Measurements from ENCODE around the gene DENND4B.

Gene DENND4B

DNA sequence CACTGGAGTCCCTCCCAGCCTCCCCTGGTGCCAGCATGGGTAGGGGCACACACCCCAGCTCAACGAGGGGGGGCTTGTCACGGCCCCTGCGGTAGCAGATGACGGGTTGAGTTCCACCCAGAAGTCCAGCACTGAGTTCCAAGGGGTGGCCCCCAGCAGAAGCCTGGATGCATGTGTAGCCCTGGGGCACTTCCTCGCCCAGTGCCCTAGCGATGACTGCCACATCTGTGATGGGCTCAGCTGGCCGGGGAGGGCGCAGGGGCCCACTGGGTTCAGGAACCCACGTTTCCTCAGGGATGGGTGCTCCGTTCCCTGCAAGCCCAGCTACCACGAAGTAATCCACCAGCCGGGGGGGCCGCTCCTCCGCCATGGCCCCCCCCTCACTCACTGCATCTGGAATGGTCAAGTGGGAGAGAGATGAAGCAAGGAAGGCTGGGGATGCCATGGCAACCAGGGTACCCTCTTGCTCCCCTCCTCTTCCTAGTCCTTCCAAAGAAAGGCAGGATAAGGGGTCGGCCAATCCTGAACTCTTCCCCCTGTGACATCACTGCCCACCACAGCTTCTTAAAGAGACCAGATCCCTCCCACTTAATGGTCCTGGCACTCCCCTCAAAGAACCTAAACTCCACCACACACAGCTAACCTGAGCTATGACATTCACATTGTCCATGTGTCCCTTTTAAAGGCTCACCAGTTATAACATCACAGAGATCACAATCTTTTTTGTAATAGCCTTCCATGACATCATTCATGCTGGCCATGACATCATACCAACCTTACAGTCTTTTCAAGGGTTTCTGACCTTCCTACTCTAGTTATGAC, 2.3 kb downstream of the DENND4B start:
- DNase-seq = no peak

DNA sequence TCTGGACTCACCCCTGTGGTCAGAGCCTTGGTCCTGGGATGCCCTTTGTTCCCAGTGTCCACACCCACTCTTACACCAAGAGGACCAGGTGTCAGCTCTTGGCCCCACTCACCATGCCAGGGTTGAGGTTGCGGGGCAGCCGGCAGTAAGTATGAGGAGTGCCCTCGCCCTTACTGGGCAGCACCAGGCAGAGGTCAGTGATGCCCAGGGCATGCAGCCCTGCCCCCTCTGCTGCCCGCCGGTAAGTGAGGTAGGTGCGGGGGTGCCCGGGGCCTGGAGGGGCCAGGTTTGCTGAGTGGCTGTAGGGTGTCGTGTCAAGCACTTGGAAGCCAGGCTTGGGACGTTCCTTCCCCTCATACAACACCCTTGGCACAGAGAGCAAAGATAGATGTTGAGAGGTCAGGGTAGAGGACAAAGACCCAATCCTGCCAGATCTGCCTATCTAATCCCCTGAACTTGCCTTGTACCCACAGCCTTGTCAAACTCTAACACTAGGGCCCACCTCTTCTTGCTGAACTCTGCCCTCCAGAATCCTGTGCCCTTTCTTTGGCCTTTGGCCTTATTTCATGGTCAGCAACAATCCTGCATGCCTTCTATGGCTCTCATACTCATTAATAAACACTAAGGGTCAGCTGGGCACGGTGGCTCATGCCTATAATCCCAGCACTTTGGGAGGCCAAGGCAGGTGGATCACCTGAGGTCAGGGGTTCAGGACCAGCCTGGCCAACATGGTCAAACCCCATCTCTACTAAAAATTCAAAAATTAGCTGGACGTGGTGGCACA, 3.6 kb downstream of the DENND4B start:
- DNase-seq = no peak

DNA sequence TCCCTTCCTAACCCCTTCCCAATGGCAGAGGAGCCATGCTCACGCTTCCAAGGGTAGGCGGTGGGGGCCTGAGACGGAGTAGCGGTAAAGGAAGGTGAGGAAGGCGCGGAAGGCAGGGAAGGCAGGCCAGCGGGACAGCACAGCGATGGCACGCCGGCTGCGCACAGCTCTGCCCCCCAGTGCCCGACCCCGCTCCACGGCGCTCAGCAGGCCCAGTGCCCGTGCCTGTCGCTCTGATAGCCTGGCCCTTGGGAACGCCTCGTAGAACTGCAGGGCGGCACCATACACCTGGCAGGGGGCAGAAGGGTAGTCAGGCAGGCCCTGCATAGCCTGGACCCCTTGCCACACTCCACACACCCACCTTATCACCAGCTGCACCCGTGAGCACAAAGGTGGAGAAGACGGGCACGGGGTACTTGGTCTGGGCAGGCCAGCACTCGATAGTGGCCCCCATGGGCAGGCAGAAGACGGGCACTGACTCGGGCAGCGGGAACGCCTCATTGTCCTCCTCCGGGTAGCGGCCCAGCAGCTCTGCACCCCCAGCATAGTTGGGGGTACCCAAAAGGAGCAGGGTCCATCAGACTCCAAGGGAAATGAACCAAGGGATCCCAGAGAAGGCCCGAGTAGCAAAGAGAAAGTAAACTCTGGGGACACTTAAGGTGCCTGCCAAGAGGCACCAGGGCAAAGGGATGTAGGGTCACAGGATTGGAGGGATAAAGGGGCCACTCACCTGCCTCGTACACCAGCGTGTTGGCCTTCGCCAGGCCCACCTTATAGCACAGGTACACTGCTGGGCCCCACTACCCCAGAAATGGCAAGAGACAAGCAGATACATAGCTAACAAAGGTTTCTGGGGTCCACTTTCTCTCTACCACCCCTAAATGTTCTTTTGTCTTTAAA, 4.4 kb downstream of the DENND4B start:
- DNase-seq = no peak

DNA sequence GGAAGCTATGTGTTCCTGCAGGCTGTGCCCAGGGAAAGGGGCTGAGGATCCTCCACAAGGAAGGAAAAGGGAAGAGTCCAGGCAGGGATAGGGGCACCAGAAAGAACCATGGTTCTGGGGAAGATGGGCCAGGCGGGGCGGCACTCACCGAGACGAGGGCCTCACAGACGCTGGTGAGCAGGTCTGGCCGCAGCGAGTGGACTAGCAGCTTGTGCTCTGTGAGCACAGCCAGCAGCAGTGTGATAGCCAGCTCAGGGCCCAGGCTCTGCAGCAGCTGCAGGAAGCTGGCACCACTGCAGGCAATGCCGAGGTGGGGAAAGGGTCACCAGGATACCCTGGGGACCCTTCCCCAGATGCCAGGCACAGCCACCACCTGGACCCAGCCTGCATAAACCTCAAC, 5.8 kb downstream of the DENND4B start:
- no peak for DNase-seq

DNA sequence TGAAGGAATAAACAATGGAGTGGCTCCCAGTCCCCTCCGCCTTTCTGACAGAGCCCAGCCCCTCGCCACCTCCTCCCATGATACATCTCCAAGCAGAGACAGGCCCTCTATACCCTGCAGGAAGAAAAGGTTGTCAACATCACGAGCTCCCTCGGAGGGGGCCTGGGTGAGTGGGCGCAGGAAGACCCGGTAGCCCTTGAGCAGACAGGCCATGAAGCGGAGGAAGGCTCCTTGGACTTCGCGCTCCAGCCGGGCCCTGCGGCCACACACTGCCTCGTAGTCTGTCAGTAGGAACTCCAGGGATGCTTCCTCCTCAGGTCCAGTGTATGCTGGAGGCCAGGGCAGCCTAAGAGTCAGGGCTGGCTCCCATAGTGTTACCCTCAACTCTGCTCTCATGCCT, 7.0 kb downstream of the DENND4B start:
- DNase-seq = no peak

DNA sequence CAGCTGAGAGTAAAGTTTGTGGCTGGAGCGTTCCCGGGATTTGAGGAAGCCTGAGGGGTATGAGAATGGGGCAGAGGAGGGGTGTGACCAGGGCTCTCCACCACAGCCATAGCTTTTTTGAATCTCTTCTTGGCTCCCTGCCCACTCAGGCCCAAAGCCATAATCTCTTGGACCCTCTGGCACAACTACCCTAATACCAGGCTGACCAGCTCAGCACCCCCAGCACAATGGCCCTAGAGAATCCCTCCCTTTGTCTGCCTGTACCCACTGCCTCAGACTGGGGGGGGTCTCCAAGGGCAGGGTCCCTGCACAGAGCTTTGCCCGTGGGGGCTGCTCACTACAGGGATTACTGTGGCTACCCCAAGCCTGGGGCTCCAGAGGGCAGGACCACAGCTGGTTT, 7.5 kb downstream of the DENND4B start:
- DNase-seq = no peak

DNA sequence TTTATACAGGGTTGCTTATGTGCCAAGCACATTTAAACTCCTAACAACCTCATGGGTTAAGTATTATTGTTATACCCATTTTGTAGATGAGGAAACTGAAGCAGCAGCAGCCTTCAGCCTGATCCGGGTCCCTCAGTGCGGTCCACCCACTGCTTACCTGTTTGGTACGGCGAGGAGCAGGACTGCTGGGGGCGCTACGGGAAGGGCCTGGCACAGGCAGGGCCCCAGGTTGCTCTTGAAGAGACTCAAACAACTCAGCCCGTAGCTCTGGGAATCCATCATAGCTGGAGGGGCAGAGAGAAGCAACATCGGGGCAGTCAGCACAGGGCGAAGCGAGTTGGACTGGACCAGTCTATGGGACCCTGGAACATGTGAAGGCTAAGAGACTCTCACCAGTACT, 9.2 kb downstream of the DENND4B start:
- DNase-seq = no peak

DNA sequence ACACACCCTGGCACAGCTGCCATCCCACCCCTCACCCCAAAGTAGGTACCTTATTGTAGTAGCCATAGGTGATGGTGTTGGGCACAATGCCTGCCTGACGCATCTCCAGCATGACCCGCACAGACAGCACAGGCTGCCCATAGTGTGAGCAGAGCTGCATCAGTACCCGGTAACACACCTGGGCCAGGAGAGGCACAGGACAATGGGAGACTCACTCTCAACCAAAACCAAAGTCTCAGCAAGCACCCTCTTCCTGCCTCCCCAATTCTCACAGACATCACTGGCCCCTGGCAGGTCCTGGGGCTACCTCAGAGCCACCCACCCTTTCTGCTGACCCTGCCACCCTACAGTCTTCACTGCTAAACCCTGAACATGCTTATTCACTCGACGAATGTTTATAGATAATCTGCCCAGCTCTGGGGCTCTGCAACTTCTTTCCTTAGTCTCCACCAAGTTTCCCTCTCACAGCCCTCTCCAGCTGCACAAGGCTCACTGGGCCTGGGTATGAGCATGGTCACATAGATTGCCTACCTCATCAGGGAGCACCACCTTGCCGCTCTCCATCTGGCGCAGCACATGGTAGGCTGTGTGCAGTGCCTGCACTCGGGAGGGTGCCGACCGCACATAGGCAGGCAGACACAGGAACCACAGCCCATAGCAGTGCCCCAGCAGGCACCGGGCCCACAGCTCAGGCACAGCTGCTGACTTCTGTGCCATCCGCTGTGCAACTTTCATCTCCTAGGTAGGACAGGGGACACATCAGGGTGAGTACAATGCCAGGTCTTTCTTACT, 10.3 kb downstream of the DENND4B start:
- DNase-seq = no peak

DNA sequence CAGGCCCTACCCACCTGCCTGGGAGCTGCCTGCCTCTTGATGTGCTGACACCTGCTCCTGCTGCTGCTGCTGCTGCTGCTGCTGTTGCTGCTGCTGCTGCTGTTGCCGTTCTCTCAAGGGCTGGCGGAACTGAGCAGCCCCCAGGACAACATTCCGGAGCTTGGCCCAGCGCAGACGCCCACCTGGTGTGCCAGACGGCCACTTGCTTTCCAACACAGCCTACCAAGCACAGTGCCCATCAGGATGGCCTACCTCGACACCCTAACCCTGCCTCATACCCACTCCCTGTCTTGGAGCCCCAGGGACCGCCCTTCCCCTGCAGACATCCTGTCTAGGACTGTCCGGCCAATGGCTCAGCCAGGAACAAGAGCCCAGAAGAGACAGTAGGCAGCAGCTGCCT, 11.8 kb downstream of the DENND4B start:
- DNase-seq = no peak

DNA sequence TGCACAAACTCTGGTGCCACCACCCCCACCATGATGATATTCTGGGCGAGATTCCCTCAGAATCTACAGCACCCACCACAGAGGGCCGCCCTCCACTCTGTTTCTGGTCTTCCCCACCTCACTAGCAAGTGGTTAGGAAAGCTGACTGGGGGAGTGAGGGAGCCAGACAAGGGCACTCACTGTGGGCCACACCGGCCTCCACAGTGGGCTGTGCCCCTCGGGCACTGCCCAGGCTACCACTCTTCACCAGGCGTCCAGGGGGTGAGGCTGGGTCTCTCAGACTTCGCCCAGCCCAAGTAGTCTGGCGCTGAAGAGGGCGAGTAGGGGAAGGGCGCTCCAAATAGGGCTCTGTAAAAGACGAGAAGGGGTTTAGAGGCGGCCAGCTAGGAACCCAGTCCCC, 12.6 kb downstream of the DENND4B start:
- no peak for DNase-seq

DNA sequence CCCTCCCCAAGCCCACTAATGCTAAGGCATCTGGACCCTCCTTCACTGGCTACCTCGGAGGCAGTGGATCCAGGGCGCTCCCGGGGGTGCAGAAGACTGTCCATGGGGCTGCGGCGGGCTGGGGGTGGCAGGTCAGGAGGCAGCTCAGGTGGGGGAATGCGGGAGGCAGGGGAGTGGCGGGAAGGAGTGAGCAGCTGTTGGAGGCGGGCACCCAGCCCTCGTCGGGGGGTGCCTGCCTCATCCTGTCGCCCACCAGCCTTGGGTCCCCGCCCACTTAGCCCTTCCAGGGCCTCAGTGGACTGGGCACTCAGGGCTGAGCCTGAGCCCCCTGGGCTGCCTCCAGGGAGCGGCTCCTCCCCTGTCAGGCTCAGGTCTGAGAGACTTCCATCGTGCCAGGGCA, 13.1 kb downstream of the DENND4B start:
- no peak for DNase-seq

DNA sequence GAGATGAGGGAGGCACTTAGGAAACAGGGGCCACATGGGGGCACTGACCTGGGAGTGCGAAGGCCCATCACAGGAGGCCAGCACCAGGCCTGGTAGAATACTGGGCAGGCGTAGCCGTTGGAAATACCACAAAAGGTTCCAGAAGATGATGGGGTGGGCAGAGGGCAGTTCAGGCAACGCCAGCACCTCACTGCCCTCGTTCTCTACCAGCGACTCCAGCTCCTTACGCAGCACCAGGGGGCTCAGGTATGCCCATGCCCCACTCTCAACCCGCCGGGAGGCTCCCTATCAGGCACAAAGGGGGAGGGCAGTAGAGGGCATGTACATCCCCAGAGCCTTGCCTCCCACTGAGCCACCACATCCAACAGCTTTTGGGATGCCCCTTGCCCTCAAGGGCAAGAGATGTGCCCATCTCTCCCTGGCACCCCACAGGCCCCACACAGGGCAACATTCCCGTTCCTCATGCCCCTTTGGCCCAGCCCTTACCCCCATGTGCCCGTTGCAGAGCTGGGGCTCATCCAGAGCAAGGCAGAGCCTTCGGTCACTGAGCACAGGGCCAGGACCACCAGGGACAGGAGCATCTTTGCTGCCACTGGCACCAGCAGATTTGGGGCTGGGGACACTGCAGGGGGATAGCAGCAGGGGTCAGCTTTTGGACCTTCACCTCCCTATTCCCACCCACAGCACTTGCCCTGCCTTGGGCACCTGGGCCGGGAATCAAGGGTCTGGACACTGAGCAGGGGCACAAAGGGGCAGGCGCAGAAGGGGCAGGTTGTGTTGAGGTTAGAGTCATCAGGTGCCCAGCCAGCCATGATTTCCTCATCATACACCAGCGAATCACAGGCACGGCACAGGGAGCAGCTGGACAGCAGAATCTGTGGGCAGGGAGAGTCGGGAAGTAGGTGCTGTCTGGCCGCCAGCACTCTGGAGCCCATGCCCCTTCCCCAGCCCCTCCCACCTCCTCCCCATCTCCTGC, 14.1 kb downstream of the DENND4B start:
- DNase-seq = no peak

DNA sequence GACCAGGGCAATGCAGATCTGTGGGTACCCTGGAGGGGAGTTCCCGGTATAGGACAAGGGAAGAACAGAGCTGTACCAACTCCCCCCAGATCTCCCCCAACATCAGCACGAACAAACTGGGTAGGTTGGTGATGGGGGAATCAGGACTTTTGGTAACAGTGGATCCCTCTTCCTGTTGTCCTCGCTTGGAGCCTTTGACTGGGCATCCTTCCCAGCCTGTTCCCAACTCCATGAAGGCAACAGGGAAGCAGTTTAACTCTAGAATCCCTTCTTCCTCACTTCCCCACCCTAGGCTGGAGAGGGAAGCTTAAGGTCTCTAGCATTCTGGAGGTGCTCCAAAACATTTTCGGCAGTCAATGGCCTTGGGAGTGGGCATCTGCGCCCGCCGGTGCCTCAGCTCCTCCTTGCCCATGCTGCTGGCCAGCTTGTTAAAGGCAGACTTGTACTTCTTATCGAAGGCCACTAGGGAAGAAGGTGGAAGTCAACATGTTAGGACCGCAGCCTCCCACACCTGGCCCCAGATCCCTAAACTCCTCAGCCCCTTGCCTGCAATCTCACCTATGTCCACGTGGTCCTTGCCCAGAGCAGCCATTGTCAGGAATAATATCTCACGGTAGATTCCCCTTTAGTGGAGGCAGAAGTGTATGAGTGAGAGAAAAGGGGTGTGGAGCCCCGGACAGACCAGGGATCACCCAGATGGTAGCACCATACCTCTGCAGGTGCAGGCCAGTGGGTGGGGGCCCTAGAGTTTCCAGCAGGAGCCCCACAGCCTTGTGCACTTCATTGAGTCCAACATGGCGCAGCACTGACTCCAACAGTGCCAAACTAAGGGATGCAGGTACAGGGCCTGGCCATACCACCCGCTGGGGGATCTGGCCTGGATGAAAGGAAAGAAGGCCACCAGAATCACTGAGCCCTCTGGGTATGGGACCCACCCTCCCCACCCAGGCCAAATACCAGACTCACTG, 16.3 kb downstream of the DENND4B start:
- no peak for DNase-seq

DNA sequence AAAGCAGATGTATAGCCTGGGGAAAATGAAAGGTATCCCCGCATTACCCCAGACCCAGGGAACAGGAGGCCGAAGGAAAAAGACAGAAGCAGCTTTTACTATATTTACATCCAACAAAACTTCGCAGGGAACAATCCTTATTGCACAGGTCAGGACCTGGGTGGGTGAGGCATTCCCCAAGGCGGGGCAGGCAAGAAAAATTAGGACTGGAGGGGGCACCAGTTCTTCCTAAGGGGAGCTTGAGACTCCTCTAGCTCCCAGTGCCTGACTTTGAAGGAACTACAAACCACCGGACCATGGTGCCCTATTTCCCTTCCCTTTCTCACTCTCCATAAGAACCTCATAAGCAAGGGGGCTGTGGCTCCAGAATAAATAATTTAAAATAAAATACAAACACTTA, 17.1 kb downstream of the DENND4B start:
- no peak for DNase-seq

DNA sequence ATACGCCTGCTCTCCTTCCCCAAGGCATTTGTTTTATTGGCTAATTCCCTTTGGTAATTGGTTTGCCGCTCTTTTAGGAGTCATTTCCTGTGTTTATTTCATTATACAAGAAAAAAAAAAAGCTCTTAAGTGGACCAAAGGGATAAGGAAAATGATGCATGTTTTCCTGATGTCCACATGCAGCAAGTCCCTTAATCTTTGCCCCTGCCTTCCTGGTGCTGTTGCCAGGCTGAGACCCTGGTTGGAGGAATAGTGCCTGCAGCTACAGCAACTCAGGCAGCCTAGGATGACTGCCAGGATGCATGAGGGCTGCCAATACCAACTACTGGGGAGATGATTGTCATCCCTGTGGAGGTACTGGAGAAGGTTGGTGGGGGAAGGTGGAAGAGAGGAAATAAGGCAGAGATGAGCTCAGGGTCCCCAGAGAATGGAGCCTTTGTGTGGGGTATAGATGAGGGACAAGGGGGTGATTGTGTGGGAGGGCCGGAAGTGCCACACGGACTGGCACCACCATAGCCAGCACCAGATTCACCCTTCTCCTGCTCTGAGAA, 17.7 kb downstream of the DENND4B start:
- no peak for DNase-seq

DNA sequence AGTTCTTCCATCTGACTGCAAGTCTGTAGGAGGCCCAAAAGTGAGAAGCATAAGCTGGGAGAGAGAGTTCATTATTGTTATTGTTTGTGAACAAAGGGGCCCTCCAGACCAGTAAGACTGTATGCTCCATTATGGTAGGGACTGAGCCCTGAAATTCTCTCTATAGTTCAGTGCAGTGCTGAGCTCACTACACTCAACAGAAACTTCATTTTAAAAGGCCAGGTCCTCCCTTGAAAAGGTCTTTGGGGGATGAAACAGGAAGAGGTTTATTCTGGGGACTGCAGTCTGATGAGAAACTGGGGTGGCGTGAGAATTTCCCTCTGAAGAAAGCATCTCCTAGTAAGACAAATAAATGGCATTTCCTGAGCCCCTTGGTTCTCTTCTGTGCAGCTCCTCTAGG, 18.3 kb downstream of the DENND4B start:
- DNase-seq = no peak

DNA sequence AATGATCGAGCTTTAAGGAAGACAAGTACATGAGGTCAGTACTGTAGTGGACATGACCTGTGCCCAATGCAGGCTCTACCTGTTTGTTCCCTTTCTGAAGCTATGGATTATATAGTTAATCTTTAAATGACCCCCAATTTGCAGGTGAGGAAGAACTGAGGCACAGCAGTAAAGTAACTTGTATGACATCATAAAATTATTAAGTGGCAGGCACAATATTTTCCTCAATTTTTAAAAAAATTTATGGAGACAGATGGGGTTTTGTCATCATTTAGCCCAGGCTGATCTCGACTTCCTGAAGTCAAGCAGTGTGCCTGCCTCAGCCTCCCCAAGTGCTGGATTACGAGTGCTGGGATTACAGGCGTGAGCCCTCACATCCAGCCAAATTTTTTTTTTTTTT, 20.1 kb downstream of the DENND4B start:
- DNase-seq = no peak

DNA sequence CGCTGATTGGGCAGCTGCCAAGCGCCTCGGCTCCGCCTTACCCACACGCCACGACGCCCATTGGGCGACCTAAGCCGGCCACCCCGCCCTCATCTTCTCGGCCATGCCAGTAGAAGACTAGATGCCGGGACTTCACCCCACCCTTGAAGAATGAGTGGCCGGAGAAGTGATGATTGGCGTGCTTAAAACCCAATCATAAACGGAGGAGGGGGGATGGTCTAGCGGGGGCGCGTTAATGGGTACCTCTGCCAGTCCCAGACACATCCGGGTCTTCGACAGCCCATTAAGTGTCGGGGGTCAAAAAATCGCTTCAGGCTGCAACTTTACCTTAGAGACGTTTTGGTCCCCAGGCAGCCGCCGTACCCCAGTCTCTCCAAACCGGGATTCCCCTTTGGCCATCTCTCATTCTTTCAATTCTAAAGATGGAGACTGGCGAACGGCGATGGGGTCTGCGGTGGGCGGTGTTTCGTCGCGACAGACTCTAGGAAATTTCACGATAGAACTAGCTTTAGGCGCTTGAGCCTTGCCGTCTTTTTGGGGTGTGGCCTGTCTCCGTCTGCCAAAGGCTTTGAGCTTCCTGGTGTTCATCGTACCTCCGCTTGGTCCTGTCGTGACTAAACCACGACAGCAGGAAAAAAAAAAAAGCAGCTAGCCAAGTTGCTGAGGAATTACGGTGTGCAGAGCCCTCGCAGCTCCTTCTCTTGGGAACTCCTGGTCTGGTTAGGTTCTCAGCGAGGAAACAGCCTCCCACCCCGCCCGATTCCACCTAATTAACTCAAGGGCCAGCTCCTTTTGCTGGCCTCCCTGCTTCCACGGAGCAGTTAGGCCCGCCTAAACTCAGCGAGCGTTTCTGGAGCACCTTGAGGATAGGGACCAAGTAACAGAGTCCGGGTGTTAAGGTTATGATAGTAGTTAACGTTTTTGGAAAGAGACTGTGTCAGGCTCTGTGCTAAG, 23.3 kb downstream of the DENND4B start, which contains the start of gene GATAD2B:
GATAD2B (minus strand) TSS at position 1 of the 954 bp plus-strand sequence. CDS start 94,625 bp downstream, outside the sequence.
- peak; percentile 96 for DNase-seq

Measured in activated T-cell treated with anti-CD3 and anti-CD28 coated beads, Interleukin-2, amount 50 U/mL, for 1 hour (primary cell).